Parathyroid adenoma (tissue), 2 donors: ENCODE data around the gene AKR7A3.

Experiments
- H2AFZ ChIP-seq: fragments of 300-600 bp; sonication (generic); one replicate; pipeline ENCODE4 v1.7.0; 2017; ENCODE audit warnings: antibody characterized with exemption, mild to moderate bottlenecking
- H3K27ac ChIP-seq: fragments of 300-600 bp; sonication (generic); one replicate; pipeline ENCODE4 v1.7.0; 2017
- H3K27me3 ChIP-seq: fragments of 300-600 bp; sonication (generic); one replicate; pipeline ENCODE4 v1.7.0; 2017; ENCODE audit warnings: low read length; ENCODE audit not compliant: control insufficient read depth, insufficient read depth
- H3K36me3 ChIP-seq: fragments of 300-600 bp; sonication (generic); one replicate; pipeline ENCODE4 v1.7.0; 2017; ENCODE audit warnings: low read length; ENCODE audit not compliant: control insufficient read depth, insufficient read depth
- H3K4me1 ChIP-seq: fragments of 300-600 bp; sonication (generic); one replicate; pipeline ENCODE4 v1.7.0; 2017; ENCODE audit warnings: control low read depth
- H3K4me2 ChIP-seq: fragments of 300-600 bp; sonication (generic); one replicate; pipeline ENCODE4 v1.7.0; 2017; ENCODE audit warnings: low read length
- H3K4me3 ChIP-seq: fragments of 300-600 bp; sonication (generic); one replicate; pipeline ENCODE4 v1.7.0; 2017; ENCODE audit warnings: low read depth, low read length
- H3K79me2 ChIP-seq: fragments of 300-600 bp; sonication (generic); one replicate; pipeline ENCODE4 v1.7.0; 2017; ENCODE audit warnings: control low read depth
- H3K9ac ChIP-seq: fragments of 300-600 bp; sonication (generic); one replicate; pipeline ENCODE4 v1.7.0; 2017; ENCODE audit warnings: mild to moderate bottlenecking
- H3K9me3 ChIP-seq: fragments of 300-600 bp; sonication (generic); one replicate; pipeline ENCODE4 v1.7.0; 2017; ENCODE audit warnings: low read length; ENCODE audit not compliant: control insufficient read depth
- CTCF ChIP-seq: fragments of 300-600 bp; sonication (generic); IDR thresholded peaks from one replicate; pipeline ENCODE4 v1.7.0; 2017; ENCODE audit warnings: antibody characterized with exemption, mild to moderate bottlenecking
- donor health status: primary hyperparathyroidism.

AKR7A3 gene

DNA sequence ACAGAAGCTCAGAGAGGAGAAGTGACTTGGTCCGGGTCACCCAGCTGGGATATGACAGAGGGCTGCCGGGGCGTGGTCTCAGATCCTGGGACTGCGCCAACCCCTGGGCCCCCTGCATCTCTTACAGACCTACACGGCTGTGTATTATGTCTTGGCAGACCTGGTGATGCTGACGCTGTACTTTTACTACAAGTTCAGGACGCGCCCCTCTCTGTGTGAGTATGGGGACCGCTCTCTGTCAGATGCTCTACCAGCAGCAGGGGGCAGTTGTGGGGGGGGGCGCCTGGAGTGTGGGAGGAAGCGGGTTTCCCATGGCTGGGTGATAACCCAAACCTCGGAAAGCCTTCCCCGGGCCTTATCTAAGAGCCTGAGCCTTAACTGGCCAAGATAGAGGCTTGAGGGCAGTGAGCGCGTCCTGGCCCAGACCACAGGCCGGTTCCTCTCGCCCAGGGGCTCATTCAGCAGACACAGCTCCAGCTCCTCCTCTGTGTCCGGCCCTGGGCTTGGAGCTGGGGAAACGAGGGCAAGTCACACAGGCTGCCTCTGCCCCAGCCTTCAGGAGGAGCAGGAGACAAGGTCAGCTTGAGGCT is 36.9 kb upstream of the AKR7A3 start:
- no peak overlapping the region for H3K4me3 ChIP-seq
- H3K4me2 ChIP-seq: no peak overlapping the region
- H3K27ac ChIP-seq: no peak overlapping the region
- no peaks in the 10 kb centered on the region for H3K9me3 ChIP-seq
- H3K27me3 ChIP-seq: no peaks in the 10 kb centered on the region
- H3K79me2 ChIP-seq: no peaks in the 10 kb centered on the region
- no peaks in the 10 kb centered on the region for H3K4me1 ChIP-seq
- no peak overlapping the region for H2AFZ ChIP-seq
- TF ChIP-seq CTCF: no peak
- no peak overlapping the region for H3K9ac ChIP-seq
- H3K36me3 ChIP-seq: no peaks in the 10 kb centered on the region

DNA sequence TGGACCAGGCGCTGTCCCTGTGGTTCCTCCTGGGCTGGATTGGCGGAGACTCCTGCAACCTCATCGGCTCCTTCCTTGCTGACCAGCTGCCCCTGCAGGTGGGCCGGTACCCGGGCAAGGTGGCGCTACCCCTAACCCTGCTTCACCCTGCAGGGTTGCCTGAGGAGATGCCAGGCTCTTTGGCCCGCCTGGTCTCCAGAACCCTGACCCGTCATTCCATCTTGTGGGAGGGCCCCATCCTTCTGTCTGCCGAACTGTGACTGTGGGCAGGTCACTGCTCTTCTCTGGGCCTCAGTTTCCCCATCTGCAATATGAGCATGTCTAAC is 36.1 kb upstream of the AKR7A3 start:
- H3K4me3 ChIP-seq: no peak overlapping the region
- H3K27me3 ChIP-seq: no peaks in the 10 kb centered on the region
- H3K9me3 ChIP-seq: no peaks in the 10 kb centered on the region
- no peaks in the 10 kb centered on the region for H3K36me3 ChIP-seq
- TF ChIP-seq CTCF: no peak
- no peaks in the 10 kb centered on the region for H3K4me1 ChIP-seq
- no peak overlapping the region for H3K9ac ChIP-seq
- no peak overlapping the region for H3K27ac ChIP-seq
- H3K4me2 ChIP-seq: no peak overlapping the region
- no peaks in the 10 kb centered on the region for H3K79me2 ChIP-seq
- H2AFZ ChIP-seq: no peak overlapping the region

GRCh38 chr1:19323987-19324664 is 35.6 kb upstream of the AKR7A3 start:
- H3K9me3 ChIP-seq: no peaks in the 10 kb centered on the region
- H3K79me2 ChIP-seq: no peaks in the 10 kb centered on the region
- H3K27ac ChIP-seq: no peak overlapping the region
- H3K4me2 ChIP-seq: no peak overlapping the region
- H3K36me3 ChIP-seq: no peaks in the 10 kb centered on the region
- no peaks in the 10 kb centered on the region for H3K4me1 ChIP-seq
- no peak for TF ChIP-seq CTCF
- H3K27me3 ChIP-seq: no peaks in the 10 kb centered on the region
- H2AFZ ChIP-seq: no peak overlapping the region
- no peak overlapping the region for H3K9ac ChIP-seq
- H3K4me3 ChIP-seq: no peak overlapping the region

- no peaks in the 10 kb centered on the region for H3K79me2 ChIP-seq
- H3K27me3 ChIP-seq: no peaks in the 10 kb centered on the region
- H3K4me1 ChIP-seq: no peaks in the 10 kb centered on the region
- H3K4me3 ChIP-seq: no peak overlapping the region
- no peak overlapping the region for H3K9ac ChIP-seq
- no peak overlapping the region for H2AFZ ChIP-seq
- no peak overlapping the region for H3K4me2 ChIP-seq
- TF ChIP-seq CTCF: no peak
- H3K9me3 ChIP-seq: no peaks in the 10 kb centered on the region
- H3K27ac ChIP-seq: no peak overlapping the region
- H3K36me3 ChIP-seq: no peaks in the 10 kb centered on the region
These were observed 33.9 kb upstream of the AKR7A3 start for GRCh38 chr1:19322481-19322880.

- Histone ChIP-seq H3K9ac (no peak overlapping the region), H3K9me3 (no peaks in the 10 kb centered on the region), H3K4me3 (no peak overlapping the region), H3K4me2 (no peak overlapping the region), H3K36me3 (no peaks in the 10 kb centered on the region), H3K4me1 (no peaks in the 10 kb centered on the region), H3K27me3 (no peaks in the 10 kb centered on the region), H3K27ac (no peak overlapping the region), H3K79me2 (peaks cover 2% of the 10 kb centered on the region), H2AFZ (no peak overlapping the region)
- TF ChIP-seq CTCF: no peak
These were observed 32.5 kb upstream of the AKR7A3 start for GRCh38 chr1:19321071-19321470.
